CD4-positive, alpha-beta T cell treated with Interleukin-15 for 4 hours (primary cell): Measurements from ENCODE around the gene ZNF618.

ENCODE experiments used
- DNase-seq: peaks from one replicate; pipeline ENCODE4 v3.0.0-alpha.2; 2020; ENCODE audit warnings: low spot score

The ZNF618 gene

DNA sequence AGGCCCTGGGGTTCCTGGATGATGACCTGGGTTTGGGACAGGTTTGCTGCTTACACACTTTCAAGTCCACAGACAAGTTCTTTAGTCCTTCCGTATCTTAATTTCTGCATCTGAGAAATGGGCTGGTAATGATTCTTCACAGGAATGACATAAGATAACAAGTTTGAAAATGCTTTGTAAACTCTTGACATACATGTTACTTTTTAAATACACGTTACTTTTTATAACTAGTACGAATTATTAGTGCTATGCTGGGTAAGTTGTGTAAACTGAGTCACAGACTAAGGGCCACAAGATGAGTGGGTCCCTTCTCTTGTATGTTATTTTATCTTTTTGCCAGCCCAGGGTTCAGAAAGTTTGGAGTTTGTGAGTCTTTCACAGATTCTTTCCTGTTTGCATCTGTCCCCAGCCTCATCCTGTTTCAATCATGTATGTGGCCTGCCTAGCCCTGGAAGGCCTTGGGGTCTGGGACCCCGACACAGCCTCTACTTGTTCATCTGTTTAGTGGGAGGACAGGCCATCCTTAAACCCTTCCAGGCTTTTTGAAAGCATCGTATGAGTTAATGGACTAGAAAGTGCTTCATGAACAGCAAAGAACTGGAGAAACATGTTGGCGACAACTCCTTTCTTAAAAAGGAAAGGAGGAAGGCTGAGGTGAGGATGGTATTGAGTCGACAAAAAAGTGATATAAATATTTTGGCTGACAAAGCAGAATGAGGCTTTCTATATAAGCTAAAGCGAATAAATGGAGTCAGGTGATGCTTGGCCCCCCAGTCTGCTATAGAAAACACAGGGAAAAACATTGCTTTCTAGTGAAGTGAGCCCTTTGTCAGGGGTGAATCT, 9.3 kb downstream of the ZNF618 start:
- DNase-seq, result no peak

DNA sequence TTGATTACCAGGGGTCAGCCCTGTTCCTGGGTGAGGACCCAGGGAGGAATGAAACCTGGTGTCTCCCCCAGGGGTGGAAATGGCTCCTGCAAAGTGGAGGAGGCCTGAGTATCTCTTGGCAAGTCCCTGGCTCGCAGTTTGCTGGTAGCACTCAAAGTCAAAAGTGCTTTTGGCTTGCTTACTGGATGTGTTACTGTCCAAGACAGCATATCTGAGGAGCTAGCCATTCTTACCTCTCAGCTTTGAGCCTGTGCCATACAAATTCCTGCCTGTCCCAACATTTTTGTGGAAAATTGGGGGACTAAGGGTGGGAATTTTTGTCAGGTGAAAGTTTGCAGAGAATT, 9.9 kb downstream of the ZNF618 start:
- DNase-seq, result no peak

DNA sequence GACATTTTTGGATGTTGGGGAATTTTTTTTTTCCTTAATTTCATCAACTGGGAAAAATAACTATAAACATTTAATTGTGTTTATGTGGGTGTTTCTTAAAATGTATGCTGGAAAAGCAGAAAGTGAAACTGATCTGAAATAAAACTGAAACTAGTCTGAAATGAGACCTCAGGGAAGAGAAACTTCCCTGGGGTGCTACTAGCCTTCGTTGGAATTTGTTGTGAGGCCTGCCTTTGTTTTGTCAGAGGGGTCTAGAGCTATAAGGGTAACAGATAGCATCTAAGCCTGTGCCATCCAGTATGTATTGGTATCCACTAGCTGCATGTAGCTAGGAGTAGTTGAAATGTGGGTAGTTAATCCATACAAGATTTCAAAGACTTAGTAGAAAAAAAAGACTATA, 10.4 kb downstream of the ZNF618 start:
- no peak for DNase-seq

DNA sequence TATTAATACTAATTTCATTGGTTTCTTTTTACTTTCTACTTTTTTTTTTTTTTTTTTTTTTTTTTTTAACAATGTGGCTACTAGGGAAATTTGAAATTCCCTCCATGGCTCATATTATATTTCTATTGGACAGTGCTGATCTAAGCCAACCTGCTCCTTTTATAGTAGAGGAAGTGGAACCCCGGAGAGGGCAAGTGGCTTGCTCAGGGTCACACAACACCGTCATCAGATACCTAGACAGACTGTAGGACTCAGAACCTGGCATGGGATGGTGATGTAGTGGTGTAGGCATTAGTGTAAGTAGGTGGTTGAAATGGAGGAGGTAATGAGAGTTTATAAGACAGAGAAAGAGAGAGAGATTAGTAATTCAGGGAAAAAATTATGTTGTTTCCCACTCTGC, 10.8 kb downstream of the ZNF618 start:
- no peak for DNase-seq

DNA sequence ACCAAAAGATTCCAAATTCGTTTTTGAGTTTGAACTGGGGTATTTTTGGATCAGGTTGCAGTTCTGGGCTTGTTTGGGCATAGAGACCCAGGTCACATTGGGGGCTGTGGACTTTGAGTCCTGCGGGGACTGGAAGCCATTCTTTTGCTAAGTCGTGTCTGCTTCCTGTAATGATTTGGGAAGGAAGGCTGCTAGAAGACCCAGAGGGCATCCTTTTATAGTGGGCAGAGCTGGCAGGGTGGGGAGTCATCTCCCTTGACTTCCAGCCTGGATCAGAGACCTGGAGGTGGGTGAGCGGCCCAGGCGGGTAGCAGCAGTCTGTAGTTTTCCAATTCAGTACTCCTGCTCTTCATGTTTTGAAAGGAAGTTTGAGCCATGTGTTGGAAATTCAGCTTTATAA, 11.3 kb downstream of the ZNF618 start:
- DNase-seq, result no peak

DNA sequence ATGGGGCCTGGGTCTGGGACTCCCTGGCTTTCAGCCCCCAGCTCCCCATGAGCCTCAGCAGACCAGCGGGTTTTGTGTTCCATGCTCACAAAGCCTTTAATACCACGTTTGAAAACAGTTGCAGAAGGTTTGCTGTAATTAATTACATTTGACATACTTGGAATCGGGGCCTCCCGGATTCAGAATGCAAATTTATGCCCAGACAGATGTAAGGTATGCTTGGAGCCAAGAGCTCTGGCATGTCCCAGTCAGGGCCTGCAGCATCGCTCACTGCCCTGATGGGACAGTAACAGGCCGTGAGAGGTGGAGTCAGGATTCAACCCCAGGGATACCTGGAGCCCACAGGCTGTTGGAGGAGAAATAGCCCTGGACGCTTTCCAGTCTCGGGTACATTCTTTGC, 12.2 kb downstream of the ZNF618 start:
- DNase-seq, result no peak

DNA sequence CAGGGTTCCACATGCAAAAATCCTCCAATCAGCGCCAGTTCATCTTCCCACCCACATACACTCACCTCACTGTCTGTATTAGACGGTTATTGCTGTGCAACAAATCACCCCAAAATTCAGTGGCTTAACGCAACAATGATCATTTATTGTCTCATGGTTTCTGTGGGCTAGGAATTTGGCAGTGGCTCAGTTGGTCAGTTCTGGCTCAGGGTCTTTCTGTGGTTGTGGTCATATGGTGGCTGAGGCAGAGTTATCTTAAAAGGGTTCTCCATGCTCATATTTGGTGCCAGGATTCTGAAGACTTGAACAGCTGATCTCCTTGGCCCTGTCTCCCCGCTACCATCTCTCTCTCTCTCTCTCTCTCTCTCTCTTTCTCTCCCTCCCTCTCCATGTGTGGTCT, 12.9 kb downstream of the ZNF618 start:
- no peak for DNase-seq

DNA sequence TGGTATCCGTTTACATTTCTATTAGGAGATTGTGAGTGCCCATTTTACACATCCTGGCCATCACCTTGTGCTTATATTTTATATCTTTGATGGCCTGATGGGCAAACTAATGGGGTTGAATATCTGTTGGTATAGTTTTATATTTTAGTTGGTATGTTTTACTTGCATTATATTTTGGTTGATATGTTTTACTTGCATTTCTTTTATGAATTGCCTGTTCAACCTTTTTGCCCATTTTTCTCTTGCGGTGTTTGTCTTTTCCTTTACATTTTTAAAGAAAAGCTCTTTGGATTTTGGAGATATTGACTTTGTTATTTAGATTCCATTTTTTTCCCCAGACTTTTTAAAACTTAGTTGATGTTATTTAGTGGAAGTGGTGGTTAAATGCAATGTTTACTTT, 14.6 kb downstream of the ZNF618 start:
- no peak for DNase-seq

DNA sequence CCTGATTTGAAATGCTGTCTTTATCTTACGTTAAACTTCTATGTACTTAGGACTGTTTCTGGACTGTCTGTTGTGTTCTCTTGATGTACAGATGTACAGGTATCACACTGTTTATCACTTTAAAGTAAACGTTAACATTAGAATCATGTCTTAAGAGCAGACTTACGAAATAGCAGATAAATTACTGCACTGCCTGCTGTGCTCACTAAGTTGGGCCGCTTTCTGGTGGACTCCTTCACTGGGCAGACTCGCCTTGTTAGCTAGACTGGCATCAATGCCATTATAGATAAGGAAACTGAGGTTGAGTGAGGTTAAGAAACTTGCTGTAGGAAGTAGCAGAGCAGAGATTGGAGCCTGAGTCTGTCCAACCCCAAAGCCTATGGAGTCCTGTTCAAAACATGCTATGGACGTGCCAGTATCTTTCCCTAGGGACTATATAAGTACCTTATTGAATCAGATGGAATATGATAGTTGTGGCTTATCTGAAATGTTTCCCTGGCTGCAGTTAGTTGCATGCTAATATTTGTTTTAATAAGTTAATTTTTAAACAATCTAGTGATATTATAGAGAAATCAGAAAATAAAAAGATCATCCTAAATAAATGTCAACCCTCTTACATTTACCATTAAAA, 16.9 kb downstream of the ZNF618 start:
- DNase-seq, result no peak

DNA sequence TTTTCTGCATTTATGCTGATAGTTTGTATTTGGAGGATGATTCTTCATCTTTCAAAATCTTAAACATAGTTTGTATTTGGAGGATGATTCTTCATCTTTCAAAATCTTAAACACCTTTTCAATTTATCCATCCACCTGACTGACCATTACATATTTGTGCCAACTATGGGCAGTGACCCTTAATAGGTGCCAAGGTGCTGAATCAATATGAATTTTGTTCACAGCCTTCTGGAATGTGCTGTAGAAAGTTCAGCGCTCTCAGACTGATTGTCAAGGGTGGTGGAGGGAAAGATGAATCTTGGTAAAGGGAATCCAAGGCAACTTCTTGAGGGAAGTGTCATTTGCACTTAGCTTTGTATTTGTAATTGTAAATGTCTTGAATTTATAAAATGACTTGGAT, 18.1 kb downstream of the ZNF618 start:
- no peak for DNase-seq

DNA sequence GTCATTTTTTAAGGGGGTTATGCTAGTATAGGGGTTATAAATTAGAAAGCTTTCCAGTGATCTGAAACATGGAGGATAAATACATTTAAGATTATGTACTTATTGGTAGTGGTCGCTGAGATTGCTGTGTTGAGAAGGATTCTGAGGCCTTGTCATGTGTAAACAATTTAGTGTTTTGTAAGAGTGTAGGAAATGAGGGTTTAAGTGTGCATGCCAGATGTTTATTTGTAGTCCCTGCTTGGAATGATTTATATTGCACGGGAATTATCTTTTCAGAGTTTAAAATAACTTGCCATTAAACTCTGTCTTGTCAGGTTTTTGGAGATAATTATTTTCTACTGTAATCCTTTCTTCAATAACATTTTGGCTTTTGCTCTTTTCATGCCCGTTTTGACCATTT, 19.4 kb downstream of the ZNF618 start:
- no peak for DNase-seq

DNA sequence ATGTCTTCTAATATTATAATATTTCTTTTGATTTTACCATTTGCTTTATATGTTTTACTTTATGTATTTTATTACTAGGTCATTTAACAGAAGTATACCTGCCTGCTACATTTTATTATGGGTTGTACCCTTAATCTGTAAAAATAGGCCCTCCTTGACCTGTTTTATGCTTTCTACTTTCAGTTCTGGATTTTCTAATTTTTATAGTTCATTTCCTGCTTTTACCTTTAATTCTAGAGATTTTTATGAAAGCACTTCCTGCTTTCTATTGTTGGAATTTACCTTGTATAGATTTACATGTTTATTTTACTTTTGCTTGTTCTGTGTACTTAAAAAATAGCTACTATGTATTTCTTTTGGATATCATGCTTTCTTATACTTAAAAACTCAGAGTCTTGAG, 20.6 kb downstream of the ZNF618 start:
- DNase-seq, result no peak

DNA sequence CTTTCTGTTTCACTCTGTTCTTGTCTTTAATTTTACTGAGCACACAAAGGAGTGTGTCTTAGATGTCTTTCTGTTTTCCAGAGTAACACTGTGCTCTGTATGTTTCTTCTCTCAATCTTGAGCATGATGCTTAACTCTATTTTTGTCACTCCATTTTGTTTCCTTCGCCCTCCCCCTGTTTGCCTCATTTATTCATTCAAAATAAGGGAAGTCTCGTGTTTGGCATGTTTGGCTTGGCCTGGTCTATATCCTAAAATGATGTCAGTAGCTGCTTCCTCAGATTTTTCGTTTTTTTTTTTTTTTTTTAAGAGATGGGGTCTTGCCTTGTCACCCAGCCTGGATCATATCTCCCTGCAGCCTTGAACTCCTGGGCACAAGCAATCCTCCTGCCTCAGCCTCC, 22.0 kb downstream of the ZNF618 start:
- no peak for DNase-seq

DNA sequence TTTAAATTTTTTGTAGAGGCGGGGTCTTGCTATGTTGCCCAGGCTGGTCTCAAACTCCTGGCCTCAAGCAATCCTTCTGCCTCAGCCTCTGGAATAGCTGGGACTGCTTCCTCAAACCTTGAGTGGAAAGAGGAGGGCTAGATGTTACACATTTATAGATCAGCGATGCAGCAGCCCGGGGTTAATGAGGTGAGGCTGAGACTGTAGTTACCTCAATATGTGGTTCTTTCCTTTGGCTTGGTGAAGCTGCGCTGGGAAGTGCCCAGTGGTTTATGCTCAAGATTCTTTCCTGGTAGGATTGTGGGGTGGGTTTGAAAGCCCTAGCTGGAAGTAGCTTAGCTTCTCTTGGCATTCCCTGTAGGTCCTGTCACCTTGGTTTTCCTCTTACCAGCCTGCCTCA, 22.5 kb downstream of the ZNF618 start:
- DNase-seq, result no peak

DNA sequence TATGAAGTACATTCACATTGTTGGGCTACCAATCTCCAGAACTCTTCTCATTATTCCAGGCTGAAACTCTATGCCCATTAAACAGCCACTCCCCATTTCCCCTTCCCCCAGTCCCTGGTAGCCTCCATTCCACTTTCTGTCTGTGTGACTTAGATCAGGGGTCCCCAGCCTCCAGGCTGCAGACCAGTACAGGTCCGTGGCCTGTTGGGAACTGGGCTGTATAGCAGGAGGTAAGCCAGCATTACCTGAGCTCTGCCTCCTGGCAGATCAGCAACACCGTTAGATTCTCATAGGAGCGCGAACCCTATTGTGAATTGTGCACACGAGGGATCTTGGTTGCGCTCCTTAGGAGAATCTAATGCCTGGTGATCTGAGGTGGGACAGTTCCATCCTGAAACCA, 23.1 kb downstream of the ZNF618 start:
- DNase-seq, result no peak

DNA sequence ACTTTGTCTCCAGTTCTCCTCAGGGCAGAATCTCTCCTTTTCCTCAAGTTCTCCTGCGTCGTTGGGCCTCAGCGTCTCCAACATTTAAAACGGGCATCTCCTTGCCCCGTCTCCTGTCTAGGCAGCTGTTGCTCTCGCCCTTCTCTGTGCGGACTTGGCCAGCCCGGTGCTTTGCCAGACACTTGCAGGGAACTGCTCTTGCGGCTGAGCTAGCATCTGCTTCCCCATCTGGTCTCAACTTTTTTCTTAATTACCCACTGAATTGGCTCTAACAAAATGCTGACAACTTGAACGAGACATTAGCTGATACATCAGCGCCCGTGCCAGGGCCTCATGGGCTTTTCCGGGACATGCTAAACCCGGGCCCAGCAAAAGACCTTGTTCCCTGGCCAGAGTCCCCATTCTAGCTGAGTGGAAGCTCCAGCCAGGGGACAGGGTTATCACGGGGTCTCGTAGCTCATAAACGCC, 25.1 kb downstream of the ZNF618 start:
- no peak for DNase-seq

DNA sequence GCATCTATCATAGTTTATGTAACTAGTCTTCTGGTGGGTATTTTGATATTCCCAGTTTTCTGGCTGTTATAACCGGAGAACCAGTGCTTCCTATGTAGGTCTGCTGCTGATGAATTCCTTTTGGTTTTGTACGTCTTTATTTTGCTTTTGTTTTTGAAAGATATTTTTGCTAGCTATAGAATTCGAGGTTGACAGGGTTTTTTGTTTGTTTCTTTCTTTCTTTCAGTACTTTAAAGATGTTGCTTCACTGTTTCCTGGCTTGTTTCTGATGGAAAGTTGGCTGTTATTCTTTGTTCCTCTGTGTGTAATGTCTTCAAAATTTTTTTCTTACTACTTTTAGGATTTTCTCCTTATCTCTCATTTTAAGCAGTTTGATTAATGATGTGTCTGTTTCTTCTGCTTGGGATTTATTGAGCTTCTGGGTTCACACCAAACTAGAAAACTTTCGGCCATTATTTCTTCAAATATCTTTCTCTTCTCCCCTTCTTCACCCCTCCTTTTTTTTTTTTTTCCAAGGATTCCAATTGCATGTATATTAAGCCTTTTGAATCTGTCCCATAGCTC, 27.5 kb downstream of the ZNF618 start:
- no peak for DNase-seq

DNA sequence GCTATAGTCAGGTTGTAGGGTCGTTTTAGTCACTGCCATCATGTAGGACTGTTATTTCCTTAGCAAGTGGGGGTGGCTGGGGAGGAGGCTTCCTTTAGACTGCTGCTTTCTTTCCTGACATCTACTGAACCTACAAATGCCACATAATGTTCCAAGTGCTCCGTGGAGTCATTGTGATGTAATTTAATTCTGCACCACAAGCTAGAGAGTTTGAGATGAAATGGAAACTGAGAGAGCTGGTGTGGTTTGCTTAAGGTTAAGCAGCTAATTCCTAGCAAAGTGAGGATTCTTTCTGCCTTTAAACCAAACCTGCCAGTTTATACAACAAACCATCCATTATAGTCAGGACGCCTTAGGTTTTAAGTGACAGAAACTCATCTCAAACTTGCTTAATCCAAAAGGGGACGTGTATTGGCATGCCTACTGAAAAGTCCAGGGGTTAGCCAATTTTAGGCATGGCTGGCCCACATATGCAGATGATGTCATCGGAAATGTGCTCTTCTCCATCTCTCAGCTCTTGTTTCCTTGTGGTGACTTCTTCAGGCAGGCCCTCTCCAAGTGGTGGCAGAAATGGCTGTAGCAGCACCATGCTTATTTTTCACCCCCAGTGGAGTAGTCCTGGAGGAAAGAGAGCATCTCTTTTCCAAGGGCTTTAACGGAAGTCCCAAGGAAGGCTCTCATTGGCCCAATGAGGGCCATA, 30.5 kb downstream of the ZNF618 start:
- DNase-seq, result no peak

DNA sequence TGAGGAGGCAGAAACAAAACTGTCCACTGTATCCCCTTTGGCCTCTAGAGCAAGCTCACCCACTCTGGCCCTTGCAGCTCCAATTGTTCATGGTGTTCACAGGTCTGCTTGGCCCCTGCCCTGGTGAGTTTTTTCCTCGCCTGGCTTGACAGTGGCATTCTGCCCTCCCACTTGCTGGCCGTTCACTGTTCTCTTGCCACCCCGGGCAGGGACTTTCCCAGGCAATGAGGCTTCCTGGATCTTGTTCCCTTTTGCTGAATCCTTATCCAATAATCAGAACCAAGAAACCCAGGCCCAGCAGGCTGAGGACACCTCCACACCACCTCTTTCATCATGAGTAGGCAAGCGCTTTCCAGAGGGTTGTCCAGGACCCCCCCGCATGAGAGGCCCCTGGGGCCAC, 31.2 kb downstream of the ZNF618 start:
- no peak for DNase-seq

DNA sequence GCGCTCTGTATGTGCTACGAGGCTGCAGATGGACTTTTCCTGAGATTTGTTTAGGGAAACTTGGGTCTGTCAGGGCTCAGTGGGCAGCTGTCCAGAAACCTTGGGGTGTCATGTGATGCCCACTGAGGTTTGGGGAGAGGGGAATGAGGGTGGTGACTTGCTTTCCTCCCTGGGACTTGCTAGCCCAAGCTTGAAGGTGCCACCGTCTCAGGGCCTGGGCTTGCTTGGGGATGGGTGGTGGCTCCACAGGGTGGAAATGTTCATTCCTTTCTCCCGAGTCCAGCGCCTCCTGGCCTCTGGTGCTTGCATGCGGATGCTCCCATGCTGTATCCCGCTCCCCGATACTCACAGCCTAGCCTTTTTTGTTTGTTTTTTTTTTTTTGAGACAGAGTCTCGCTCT, 33.3 kb downstream of the ZNF618 start:
- DNase-seq, result no peak

DNA sequence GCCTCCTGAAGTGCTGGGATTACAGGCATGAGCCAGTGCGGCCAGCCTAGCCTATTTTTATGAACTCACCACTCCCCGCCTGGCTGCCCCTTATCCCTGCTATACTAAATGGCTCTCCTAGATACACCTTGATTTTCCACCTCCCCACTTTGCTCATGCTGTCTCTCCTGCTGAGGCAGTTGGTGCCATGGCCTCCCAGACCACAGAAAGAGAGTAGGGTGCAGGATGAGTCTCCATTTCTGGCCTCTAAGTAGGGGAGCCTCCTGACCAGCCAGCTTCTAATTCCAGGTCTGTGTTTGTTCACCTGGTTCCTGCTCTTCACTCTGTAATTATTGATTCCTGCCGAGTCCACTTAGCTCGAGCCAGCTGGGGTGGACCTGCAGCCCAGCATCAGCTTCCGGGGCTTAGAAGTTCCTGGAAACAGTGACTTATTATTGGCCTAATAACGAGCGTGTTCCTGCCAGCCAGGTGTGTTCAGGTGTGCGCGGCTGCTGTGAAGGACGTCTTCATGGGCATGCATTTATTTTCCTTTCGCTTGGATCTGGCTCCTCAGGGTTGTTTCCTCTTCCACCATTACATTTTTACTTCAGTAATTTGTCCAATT, 34.0 kb downstream of the ZNF618 start:
- no peak for DNase-seq

DNA sequence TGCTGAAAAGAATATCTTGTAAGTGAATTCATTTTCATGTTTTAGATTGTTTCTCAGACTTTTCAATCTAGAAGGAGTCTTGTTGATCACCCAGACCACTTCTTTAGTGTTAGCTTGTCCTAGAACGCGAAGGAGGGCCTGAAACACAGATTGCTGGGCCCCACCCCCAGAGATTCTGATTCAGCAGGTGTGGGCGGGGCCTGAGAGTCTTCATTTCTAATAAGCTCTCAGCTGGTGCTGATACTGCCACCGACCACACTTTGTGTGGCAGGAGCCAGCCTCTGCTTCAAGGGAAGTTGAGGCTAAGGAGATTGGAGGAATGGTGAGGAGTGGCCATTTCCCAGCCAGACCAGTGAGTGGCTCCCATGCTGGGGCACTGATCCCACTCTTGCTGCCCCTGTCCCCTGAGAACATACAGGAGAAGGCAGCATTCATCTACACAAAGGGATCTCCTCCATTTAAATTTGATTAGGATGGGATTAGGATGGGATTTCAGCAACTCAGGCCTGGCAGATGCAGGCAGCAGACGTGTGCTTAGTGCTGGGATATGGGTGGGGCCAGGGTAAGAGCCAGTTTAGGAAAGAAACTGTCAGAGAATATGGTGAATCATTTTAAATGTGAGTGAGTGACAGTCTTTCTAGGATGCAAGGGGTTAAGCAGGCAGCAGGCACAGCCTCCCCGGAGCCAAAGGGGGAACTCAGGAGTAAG, 35.9 kb downstream of the ZNF618 start:
- no peak for DNase-seq
